ENCODE measurements around the gene NECTIN1. TPM values are rescaled to one million over a fixed set of nuclear protein-coding genes. Genes with fewer than 3 reads are reported as not detected.

Gene NECTIN1
- total RNA-seq, 1 donor = 5.8 TPM

GRCh38 chr11:119737366-119738058 lies 8.5 kb upstream of the NECTIN1 start:
- Histone ChIP-seq H3K4me3 (ENCODE audit: insufficient read depth, low read length) (no peak overlapping the region), H3K4me1 (ENCODE audit: insufficient read depth, low read length) (no peaks in the 10 kb centered on the region), H3K27ac (ENCODE audit: low read depth, low read length) (no peak overlapping the region), H3K9me3 (ENCODE audit: low read depth, low read length) (no peaks in the 10 kb centered on the region), H3K4me2 (ENCODE audit: insufficient read depth, low read length) (no peak overlapping the region), H3K36me3 (ENCODE audit: insufficient read depth, low read length) (no peaks in the 10 kb centered on the region), H3K79me2 (ENCODE audit: insufficient read depth, low read length) (no peaks in the 10 kb centered on the region), H2AFZ (ENCODE audit: low read length) (no peak overlapping the region), H3K27me3 (ENCODE audit: insufficient read depth, low read length) (peaks cover 38% of the 10 kb centered on the region), H4K20me1 (ENCODE audit: insufficient read depth, low read length) (no peaks in the 10 kb centered on the region)
- TF ChIP-seq CTCF (IDR thresholded peaks at IDR 0.05; ENCODE audit: extremely low read depth, low read depth, low read length) = no peak
- peak; percentile 25 for DNase-seq (ENCODE audit: insufficient read length, low spot score, missing footprints)

GRCh38 chr11:119734788-119735187 lies 5.8 kb upstream of the NECTIN1 start:
- no peaks in the 10 kb centered on the region for H4K20me1 ChIP-seq (ENCODE audit: insufficient read depth, low read length)
- H3K4me2 ChIP-seq (ENCODE audit: insufficient read depth, low read length) = no peak overlapping the region
- no peak overlapping the region for H3K27ac ChIP-seq (ENCODE audit: low read depth, low read length)
- DNase-seq (ENCODE audit: insufficient read length, low spot score, missing footprints) = no peak
- no peaks in the 10 kb centered on the region for H3K79me2 ChIP-seq (ENCODE audit: insufficient read depth, low read length)
- H3K4me3 ChIP-seq (ENCODE audit: insufficient read depth, low read length) = no peak overlapping the region
- no peak for TF ChIP-seq CTCF (IDR thresholded peaks at IDR 0.05; ENCODE audit: extremely low read depth, low read depth, low read length)
- no peaks in the 10 kb centered on the region for H3K36me3 ChIP-seq (ENCODE audit: insufficient read depth, low read length)
- H3K27me3 ChIP-seq (ENCODE audit: insufficient read depth, low read length) = peaks cover 16% of the 10 kb centered on the region
- peaks cover 6% of the 10 kb centered on the region for H3K4me1 ChIP-seq (ENCODE audit: insufficient read depth, low read length)
- no peaks in the 10 kb centered on the region for H3K9me3 ChIP-seq (ENCODE audit: low read depth, low read length)
- no peak overlapping the region for H2AFZ ChIP-seq (ENCODE audit: low read length)

GRCh38 chr11:119730789-119731386 lies 1.9 kb upstream of the NECTIN1 start:
- no peak for TF ChIP-seq CTCF (IDR thresholded peaks at IDR 0.05; ENCODE audit: extremely low read depth, low read depth, low read length)
- peak overlapping the region; percentile 8 for H2AFZ ChIP-seq (ENCODE audit: low read length)

GRCh38 chr11:119729951-119730613 lies 1.1 kb upstream of the NECTIN1 start:
- peaks cover 22% of the 10 kb centered on the region for H4K20me1 ChIP-seq (ENCODE audit: insufficient read depth, low read length)
- H3K27me3 ChIP-seq (ENCODE audit: insufficient read depth, low read length) = peaks cover 11% of the 10 kb centered on the region
- H3K4me1 ChIP-seq (ENCODE audit: insufficient read depth, low read length) = peaks cover 24% of the 10 kb centered on the region
- H3K4me3 ChIP-seq (ENCODE audit: insufficient read depth, low read length) = peak overlapping the region; percentile 81
- TF ChIP-seq CTCF (IDR thresholded peaks at IDR 0.05; ENCODE audit: extremely low read depth, low read depth, low read length) = no peak
- H3K36me3 ChIP-seq (ENCODE audit: insufficient read depth, low read length) = no peaks in the 10 kb centered on the region
- H3K27ac ChIP-seq (ENCODE audit: low read depth, low read length) = no peak overlapping the region
- peaks cover 2% of the 10 kb centered on the region for H3K79me2 ChIP-seq (ENCODE audit: insufficient read depth, low read length)
- peak overlapping the region; percentile 85 for H2AFZ ChIP-seq (ENCODE audit: low read length)
- peak overlapping the region; percentile 93 for H3K4me2 ChIP-seq (ENCODE audit: insufficient read depth, low read length)
- no peaks in the 10 kb centered on the region for H3K9me3 ChIP-seq (ENCODE audit: low read depth, low read length)
- peak; percentile 97 for DNase-seq (ENCODE audit: insufficient read length, low spot score, missing footprints)

More at GRCh38 chr11:119730789-119731386, 1.9 kb upstream of the NECTIN1 start:
- H3K4me2 ChIP-seq (ENCODE audit: insufficient read depth, low read length) = no peak overlapping the region
- no peak overlapping the region for H3K27ac ChIP-seq (ENCODE audit: low read depth, low read length)
- H3K4me3 ChIP-seq (ENCODE audit: insufficient read depth, low read length) = no peak overlapping the region
- no peaks in the 10 kb centered on the region for H3K36me3 ChIP-seq (ENCODE audit: insufficient read depth, low read length)
- H3K27me3 ChIP-seq (ENCODE audit: insufficient read depth, low read length) = peaks cover 15% of the 10 kb centered on the region
- DNase-seq (ENCODE audit: insufficient read length, low spot score, missing footprints) = no peak
- peaks cover 15% of the 10 kb centered on the region for H4K20me1 ChIP-seq (ENCODE audit: insufficient read depth, low read length)
- peaks cover 2% of the 10 kb centered on the region for H3K79me2 ChIP-seq (ENCODE audit: insufficient read depth, low read length)
- peaks cover 24% of the 10 kb centered on the region for H3K4me1 ChIP-seq (ENCODE audit: insufficient read depth, low read length)
- no peaks in the 10 kb centered on the region for H3K9me3 ChIP-seq (ENCODE audit: low read depth, low read length)
